K562 (cell line): ENCODE data around the gene CABP4. TPM values are rescaled to one million over a fixed set of nuclear protein-coding genes. Genes with fewer than 3 reads are reported as not detected.
A peak's percentile ranks its signal among the peaks of the same experiment; 100 is the strongest.

Experiments used
- BRD4 ChIP-seq: fragments of 200-600 bp; sonication (generic); IDR thresholded peaks from 2 replicates; pipeline ENCODE4 v1.6.1; 2017; ENCODE audit warnings: inconsistent platforms
- CTCFL ChIP-seq: IDR thresholded peaks from 2 replicates; pipeline ENCODE4 v1.6.1; 2011; ENCODE audit warnings: borderline replicate concordance, low read depth, mild to moderate bottlenecking, moderate library complexity, low read length; ENCODE audit not compliant: insufficient read depth, poor library complexity, severe bottlenecking
- E2F3 ChIP-seq: fragments of 250-450 bp; sonication (Bioruptor Pico); IDR thresholded peaks from 2 replicates; pipeline ENCODE4 v1.4.0; 2020; ENCODE audit warnings: mild to moderate bottlenecking
- GATA2 ChIP-seq: sonication (generic); formaldehyde crosslinking; IDR thresholded peaks from 2 replicates; pipeline ENCODE4 v1.4.0; 2020; ENCODE audit warnings: mild to moderate bottlenecking, missing genetic modification reagents
- HEY1 ChIP-seq: fragments of 250-450 bp; sonication (Bioruptor Pico); IDR thresholded peaks from 2 replicates; pipeline ENCODE4 v1.5.0; 2020; ENCODE audit warnings: mild to moderate bottlenecking, moderate library complexity, borderline replicate concordance
- NR2C1 ChIP-seq, 2 experiments: fragments of 450-650 bp; IDR thresholded peaks; 2 replicates each; pipeline ENCODE4 v1.6.1; 2017; ENCODE audit warnings: mild to moderate bottlenecking in 2 of 2, antibody characterized with exemption in 1 of 2, inconsistent platforms in 1 of 2, missing compliant biosample characterization in 1 of 2, missing genetic modification characterization in 1 of 2
- PHB2 ChIP-seq: fragments of 450-650 bp; IDR thresholded peaks from 2 replicates; pipeline ENCODE4 v1.6.1; 2017; ENCODE audit warnings: low read depth
- RCOR1 ChIP-seq, 2 experiments: IDR thresholded peaks; 2 replicates each; pipeline ENCODE4 v1.6.1; 2012; ENCODE audit warnings: low read depth in 2 of 2, low read length in 2 of 2, borderline replicate concordance in 1 of 2, improper control_type of control experiment in 1 of 2
- RREB1 ChIP-seq: fragments of 250-450 bp; sonication (Bioruptor Pico); IDR thresholded peaks from 2 replicates; pipeline ENCODE4 v1.4.0; 2020
- ZNF124 ChIP-seq: sonication (generic); formaldehyde crosslinking; IDR thresholded peaks from 2 replicates; pipeline ENCODE4 v1.8.1; 2022; ENCODE audit warnings: missing genetic modification reagents
- ZNF77 ChIP-seq: fragments of 250-450 bp; sonication (Bioruptor Pico); IDR thresholded peaks from 2 replicates; pipeline ENCODE4 v1.5.0; 2020
- polyA plus RNA-seq, 8 experiments: library from polyadenylated mRNA; depleted of rRNA in 4 of 8; stranded (reverse) in 5 of 8; unstranded in 3 of 8; fragments of >200 nt; fragmentation: Nextera tagmentation in 2 of 8; fragmentation: Illumina TruSeq in 1 of 8; extraction: Ambion mirVana in 2 of 8; extraction: Trizol in 1 of 8; gene quantifications; 2 replicates each; pipeline versions ENCODE4 v1.2.1 to v1.2.3, GENCODE V29; 2011 to 2014; ENCODE audit warnings: inconsistent platforms in 1 of 8, missing spikeins in 1 of 8
- total RNA-seq, 7 experiments: library from RNA; depleted of rRNA in 6 of 7; stranded (reverse); fragments of >200 nt in 6 of 7; fragmentation: Illumina TruSeq in 2 of 7; extraction: Trizol in 2 of 7; gene quantifications; 2 replicates each; pipeline versions ENCODE4 v1.2.1 to v1.2.3, GENCODE V29; 2011 to 2021; ENCODE audit warnings: low replicate concordance in 1 of 7

CABP4 gene
- total and polyA plus RNA-seq, 9 of the 15 experiments (the other 6 are each of a cell fraction or from before 2014, with no cell fraction given) = 0.11 TPM; not detected in 8

DNA sequence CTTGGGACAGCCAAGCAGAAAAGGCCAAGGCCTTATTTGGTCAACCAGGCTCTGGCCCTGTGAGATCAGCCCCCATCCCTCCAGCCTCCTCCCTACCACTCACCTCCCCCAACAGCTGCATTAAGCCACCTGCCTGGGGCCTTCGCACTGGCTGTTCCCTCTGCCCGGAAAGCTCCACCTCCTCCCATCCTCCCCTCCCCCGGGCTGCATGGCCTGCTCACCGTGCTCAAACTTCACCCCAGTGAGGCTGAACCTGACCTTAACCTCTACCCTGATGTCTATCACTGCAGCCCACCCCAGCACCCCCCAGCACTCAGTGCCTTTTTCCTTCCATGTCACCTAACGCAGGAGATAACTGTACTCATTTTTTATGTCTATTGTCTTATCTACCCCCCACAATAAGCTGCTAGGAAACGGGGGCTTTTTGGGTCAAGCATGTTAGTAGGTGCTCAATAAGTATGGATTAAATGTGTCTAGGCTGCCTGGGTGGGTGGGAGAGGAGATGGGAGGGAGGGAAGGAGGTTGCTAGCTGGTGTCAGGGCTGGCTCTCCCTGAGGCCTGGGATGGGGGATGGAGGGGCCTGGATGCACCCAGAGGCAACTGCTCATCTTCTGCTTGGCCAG is 18.6 kb upstream of the CABP4 start (continued):
- TF ChIP-seq RREB1 (CRISPR knock-in tag) (no peak), CTCFL (no peak), ZNF77 (CRISPR knock-in tag) (no peak), GATA2 (CRISPR knock-in tag) (0 out of 2 replicates have a peak, but pooled peaks have one; percentile 30), RCOR1 (IDR thresholded peaks at IDR 0.05; ENCODE audit: borderline replicate concordance in 1 of 2, low read depth in 2 of 2, low read length in 2 of 2) (peak in 1 of 2 experiments; percentile 82; a peak in 2 of 4 replicates), HEY1 (no peak), NR2C1 (IDR thresholded peaks at IDR 0.05) (peak; percentile 60), NR2C1 (tag; IDR thresholded peaks at IDR 0.05) (peak; percentile 66), ZNF124 (CRISPR knock-in tag) (no peak), PHB2 (no peak), E2F3 (CRISPR knock-in tag) (no peak), BRD4 (no peak)
